ENCODE data around the gene IPCEF1.

The IPCEF1 gene

GRCh38 chr6:154117485-154117884 is 239.1 kb downstream of the IPCEF1 start:
- no peak for DNase-seq (ENCODE audit: low read depth in 2 of 3, low spot score in 2 of 3)

- DNase-seq (ENCODE audit: low read depth in 2 of 3, low spot score in 2 of 3): no peak
Measured at GRCh38 chr6:154113392-154113791, 243.2 kb downstream of the IPCEF1 start.

GRCh38 chr6:154112181-154112809 is 244.3 kb downstream of the IPCEF1 start:
- DNase-seq (ENCODE audit: low read depth in 2 of 3, low spot score in 2 of 3): no peak

GRCh38 chr6:154111025-154111424 is 245.6 kb downstream of the IPCEF1 start:
- DNase-seq (ENCODE audit: low read depth in 2 of 3, low spot score in 2 of 3): no peak

GRCh38 chr6:154106251-154106650 is 250.4 kb downstream of the IPCEF1 start:
- no peak for DNase-seq (ENCODE audit: low read depth in 2 of 3, low spot score in 2 of 3)
